Measurements from ENCODE around the gene ZFYVE16.

GRCh38 chr5:80411589-80412219 lies 3.8 kb downstream of the ZFYVE16 start:
- no peak for TF ChIP-seq ZFP3 (CRISPR knock-in tag; IDR thresholded peaks at IDR 0.05)
- no peak for TF ChIP-seq ZNF565 (CRISPR knock-in tag; conservative IDR thresholded peaks at IDR 0.05; ENCODE audit: low read depth)
- TF ChIP-seq ZC3H10 (CRISPR knock-in tag; IDR thresholded peaks at IDR 0.05): no peak
- no peak for TF ChIP-seq ARNTL (CRISPR knock-in tag; IDR thresholded peaks at IDR 0.05; ENCODE audit: borderline replicate concordance, low read depth)
- TF ChIP-seq, protein P1, sequence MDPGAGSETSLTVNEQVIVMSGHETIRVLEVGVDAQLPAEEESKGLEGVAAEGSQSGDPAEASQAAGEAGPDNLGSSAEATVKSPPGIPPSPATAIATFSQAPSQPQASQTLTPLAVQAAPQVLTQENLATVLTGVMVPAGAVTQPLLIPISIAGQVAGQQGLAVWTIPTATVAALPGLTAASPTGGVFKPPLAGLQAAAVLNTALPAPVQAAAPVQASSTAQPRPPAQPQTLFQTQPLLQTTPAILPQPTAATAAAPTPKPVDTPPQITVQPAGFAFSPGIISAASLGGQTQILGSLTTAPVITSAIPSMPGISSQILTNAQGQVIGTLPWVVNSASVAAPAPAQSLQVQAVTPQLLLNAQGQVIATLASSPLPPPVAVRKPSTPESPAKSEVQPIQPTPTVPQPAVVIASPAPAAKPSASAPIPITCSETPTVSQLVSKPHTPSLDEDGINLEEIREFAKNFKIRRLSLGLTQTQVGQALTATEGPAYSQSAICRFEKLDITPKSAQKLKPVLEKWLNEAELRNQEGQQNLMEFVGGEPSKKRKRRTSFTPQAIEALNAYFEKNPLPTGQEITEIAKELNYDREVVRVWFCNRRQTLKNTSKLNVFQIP (CRISPR knock-in tag; IDR thresholded peaks at IDR 0.05; ENCODE audit: borderline replicate concordance, low read depth): no peak
- TF ChIP-seq CREB5 (CRISPR knock-in tag; IDR thresholded peaks at IDR 0.05; ENCODE audit: low read depth): no peak
- TF ChIP-seq ZNF8 (CRISPR knock-in tag; IDR thresholded peaks at IDR 0.05): no peak
